GM06990 (cell line): Measurements from ENCODE around the gene SGMS2.

Source experiments
- DNase-seq: peaks from one replicate; pipeline ENCODE4 v3.0.0-alpha.2; 2011; ENCODE audit not compliant: insufficient read length; ENCODE audit errors: extremely low read depth
- H3K27me3 ChIP-seq: replicated peaks from 2 replicates; pipeline ENCODE4 v1.6.0; 2011; ENCODE audit warnings: low read length; ENCODE audit not compliant: control insufficient read depth, insufficient read depth
- H3K36me3 ChIP-seq: 2 replicates; pipeline ENCODE4 v1.5.1; 2011; ENCODE audit warnings: low read length; ENCODE audit not compliant: control insufficient read depth, insufficient read depth
- H3K4me3 ChIP-seq: replicated peaks from 2 replicates; pipeline ENCODE4 v1.5.1; 2011; ENCODE audit warnings: low read depth, mild to moderate bottlenecking, control low read depth, low read length
- TF ChIP-seq, protein P1 (sequence below): IDR thresholded peaks from 2 replicates; pipeline ENCODE4 v1.5.1; 2011; ENCODE audit warnings: low read length, control low read depth, mild to moderate bottlenecking, inconsistent platforms; ENCODE audit not compliant: insufficient read depth, poor library complexity, severe bottlenecking

The SGMS2 gene

DNA sequence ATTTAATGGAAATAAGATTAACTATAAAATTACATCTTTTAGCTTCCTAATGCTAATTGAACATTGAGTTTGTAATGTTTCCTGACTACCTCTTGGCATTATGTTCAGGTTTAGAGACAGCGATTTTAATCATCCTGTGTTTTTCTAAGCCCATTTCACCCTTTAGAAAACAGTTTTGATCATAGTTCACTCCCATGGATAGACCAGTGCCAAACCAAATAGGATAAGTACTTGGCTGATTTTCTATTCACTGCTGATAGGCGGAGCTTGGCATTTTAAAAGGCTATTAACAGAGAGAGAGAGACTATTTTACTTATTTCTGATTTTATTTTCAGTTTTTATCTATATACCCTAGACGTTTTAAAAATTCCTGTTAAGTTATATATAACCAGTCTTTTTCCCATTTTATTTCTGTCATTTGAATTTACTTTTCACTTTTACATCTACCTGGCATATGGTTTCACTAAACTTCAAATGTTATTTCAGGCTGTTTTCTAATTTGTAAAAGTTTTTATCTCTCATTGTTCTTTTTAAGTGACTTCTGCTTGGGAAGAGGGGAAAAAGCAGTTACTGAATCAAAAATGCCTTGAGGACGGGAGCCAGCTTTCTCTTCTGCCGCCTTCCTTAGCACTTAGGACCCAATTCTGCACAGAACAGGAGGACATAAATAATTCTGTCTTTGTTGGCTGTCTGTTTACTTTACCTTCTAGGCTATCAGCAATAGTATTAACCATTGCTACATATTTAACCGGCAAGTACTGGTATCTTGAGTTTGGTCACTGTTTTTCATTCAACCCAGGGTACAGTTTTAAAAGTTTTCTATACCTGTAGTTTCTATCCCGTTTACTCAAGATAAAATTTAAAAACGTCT is 46.4 kb downstream of the SGMS2 start:
- Histone ChIP-seq H3K27me3 (no peaks in the 10 kb centered on the region), H3K36me3 (no peaks in the 10 kb centered on the region), H3K4me3 (no peak overlapping the region)
- TF ChIP-seq, protein P1, sequence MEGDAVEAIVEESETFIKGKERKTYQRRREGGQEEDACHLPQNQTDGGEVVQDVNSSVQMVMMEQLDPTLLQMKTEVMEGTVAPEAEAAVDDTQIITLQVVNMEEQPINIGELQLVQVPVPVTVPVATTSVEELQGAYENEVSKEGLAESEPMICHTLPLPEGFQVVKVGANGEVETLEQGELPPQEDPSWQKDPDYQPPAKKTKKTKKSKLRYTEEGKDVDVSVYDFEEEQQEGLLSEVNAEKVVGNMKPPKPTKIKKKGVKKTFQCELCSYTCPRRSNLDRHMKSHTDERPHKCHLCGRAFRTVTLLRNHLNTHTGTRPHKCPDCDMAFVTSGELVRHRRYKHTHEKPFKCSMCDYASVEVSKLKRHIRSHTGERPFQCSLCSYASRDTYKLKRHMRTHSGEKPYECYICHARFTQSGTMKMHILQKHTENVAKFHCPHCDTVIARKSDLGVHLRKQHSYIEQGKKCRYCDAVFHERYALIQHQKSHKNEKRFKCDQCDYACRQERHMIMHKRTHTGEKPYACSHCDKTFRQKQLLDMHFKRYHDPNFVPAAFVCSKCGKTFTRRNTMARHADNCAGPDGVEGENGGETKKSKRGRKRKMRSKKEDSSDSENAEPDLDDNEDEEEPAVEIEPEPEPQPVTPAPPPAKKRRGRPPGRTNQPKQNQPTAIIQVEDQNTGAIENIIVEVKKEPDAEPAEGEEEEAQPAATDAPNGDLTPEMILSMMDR = no peak
- DNase-seq = no peak

- Histone ChIP-seq H3K36me3 (no peaks in the 10 kb centered on the region), H3K27me3 (no peaks in the 10 kb centered on the region), H3K4me3 (no peak overlapping the region)
- no peak for DNase-seq
- TF ChIP-seq, protein P1 = no peak
Observed at GRCh38 chr4:107874024-107874423, 49.3 kb downstream of the SGMS2 start.

DNA sequence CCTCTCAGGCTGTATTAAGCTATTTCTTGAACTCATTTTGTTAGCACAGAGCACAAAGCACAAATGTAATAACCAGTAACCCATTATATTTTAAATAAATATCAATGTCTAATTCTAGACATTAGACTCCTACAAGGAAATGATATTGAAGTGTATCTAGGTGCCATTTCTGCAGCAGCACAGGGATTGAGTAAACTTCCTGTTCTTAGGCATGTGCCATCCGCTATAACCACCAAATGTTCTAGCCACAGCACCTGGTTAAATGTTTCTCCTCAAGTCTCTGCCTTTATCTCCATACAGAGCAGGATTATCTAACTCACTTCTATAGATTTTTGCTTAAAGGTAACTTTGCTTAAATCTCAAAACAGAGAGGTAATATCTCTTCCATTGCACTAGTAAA is 51.4 kb downstream of the SGMS2 start:
- TF ChIP-seq, protein P1 = no peak
- H3K4me3 ChIP-seq = no peak overlapping the region
- H3K36me3 ChIP-seq = no peaks in the 10 kb centered on the region
- no peaks in the 10 kb centered on the region for H3K27me3 ChIP-seq
- DNase-seq = no peak

DNA sequence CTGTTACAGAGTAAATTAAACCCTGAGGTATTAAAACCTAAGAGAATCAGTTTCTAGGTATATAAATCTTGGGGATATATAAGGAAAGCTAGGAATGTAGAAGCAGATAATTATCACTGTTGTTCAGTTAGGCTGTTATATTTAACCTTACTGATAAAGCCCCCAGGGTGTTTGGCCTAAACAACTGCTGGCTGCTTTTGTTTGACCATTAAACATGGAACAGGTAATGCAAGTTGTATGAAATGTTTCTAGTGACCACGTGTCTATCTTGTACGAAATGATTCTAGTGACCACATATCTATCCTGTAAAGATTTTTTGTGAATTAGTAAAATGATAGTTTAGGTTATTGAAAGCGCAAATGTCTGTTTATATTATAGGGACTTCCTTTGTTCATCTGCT is 52.6 kb downstream of the SGMS2 start:
- Histone ChIP-seq H3K36me3 (no peaks in the 10 kb centered on the region), H3K4me3 (no peak overlapping the region), H3K27me3 (no peaks in the 10 kb centered on the region)
- no peak for DNase-seq
- TF ChIP-seq, protein P1 = no peak

- no peak for DNase-seq
- Histone ChIP-seq H3K36me3 (no peaks in the 10 kb centered on the region), H3K4me3 (no peak overlapping the region), H3K27me3 (no peaks in the 10 kb centered on the region)
- TF ChIP-seq, protein P1 = no peak
Observed at GRCh38 chr4:107885865-107886264, 61.1 kb downstream of the SGMS2 start.

DNA sequence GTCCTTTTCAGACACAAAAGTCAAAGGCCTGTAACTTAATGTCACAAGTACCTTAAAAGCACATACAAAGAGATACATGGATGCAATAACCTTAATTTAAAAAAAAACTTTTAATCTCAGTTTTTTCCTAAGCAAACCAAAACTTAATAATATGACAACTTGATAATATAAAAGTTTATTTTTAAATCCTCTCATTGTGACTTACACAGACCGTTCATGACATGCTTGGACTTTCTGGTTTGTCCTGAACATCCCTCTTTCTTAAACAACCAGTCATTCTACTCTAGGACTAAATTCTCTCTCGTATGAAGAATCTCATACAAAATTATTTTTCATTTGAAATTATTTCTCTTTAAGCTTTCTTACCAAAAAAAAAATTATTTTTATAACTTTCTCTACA is 63.5 kb downstream of the SGMS2 start:
- no peaks in the 10 kb centered on the region for H3K36me3 ChIP-seq
- no peaks in the 10 kb centered on the region for H3K27me3 ChIP-seq
- TF ChIP-seq, protein P1 = no peak
- DNase-seq = no peak
- no peak overlapping the region for H3K4me3 ChIP-seq
